H1 (cell line): ENCODE measurements around the gene PIAS1. TPM values are rescaled to one million over a fixed set of nuclear protein-coding genes. Genes with fewer than 3 reads are reported as not detected.

ENCODE experiments used
- BACH1 ChIP-seq: IDR thresholded peaks from 2 replicates; pipeline ENCODE4 v1.6.1; 2012; ENCODE audit warnings: low read length, improper control_type of control experiment
- BRCA1 ChIP-seq: IDR thresholded peaks from 2 replicates; pipeline ENCODE4 v1.6.1; 2012; ENCODE audit warnings: low read depth, low read length, improper control_type of control experiment
- TAF1 ChIP-seq: IDR thresholded peaks from 2 replicates; pipeline ENCODE4 v1.6.1; 2011; ENCODE audit warnings: mild to moderate bottlenecking, low read depth, low read length
- TBP ChIP-seq: IDR thresholded peaks from 2 replicates; pipeline ENCODE4 v1.6.1; 2011; ENCODE audit warnings: low read depth, low read length, improper control_type of control experiment
- polyA plus RNA-seq, 7 experiments: library from polyadenylated mRNA; depleted of rRNA in 3 of 7; stranded (reverse) in 5 of 7; unstranded in 2 of 7; fragments of >200 nt in 5 of 7; fragments of 200-250 nt in 2 of 7; gene quantifications; 1 replicate in 5 of 7; 2 replicates in 1 of 7; 4 replicates in 1 of 7; pipeline versions ENCODE4 v1.2.1 to v1.2.3, GENCODE V29; 2011 to 2013; ENCODE audit warnings: missing spikeins in 2 of 7, mixed read lengths in 2 of 7
- total RNA-seq: library from RNA; stranded (reverse); fragmentation: NEBNext Ultra II Directional; extraction: Animal tissue kit (Norgen Biotek cat#: 25700); gene quantifications from 2 replicates; pipeline ENCODE4 v1.2.1, GENCODE V29; 2021
- TF ChIP-seq, protein P1 (sequence below): IDR thresholded peaks from 2 replicates; pipeline ENCODE4 v1.6.1; 2012; ENCODE audit warnings: low read length, inconsistent platforms
- TF ChIP-seq, protein P2 (sequence below): IDR thresholded peaks from 2 replicates; pipeline ENCODE4 v1.6.1; 2012; ENCODE audit warnings: inconsistent platforms

Gene PIAS1
- total and polyA plus RNA-seq, 2 of the 8 experiments (the other 6 are each of a cell fraction or from before 2014, with no cell fraction given) = 30.8 to 34.5 TPM

DNA sequence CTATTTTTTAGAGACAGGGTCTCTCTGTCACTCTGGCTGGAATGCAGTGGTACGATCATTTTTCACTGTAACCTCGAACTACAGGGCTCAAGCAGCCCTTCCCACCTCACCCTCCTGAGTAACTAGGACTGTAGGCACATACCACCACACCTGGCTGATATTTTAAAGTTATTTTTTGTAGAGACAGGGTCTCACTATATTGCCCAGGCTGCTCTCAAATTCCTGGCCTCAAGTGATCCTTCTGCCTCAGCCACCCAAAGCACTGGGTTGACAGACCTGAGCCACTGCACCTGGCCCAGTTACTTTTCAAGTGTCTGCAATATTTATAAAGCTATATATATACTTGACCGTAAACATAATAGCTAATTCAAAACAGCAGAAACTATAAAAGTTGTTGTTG, 75.0 kb downstream of the PIAS1 start (continued):
- TF ChIP-seq, protein P1, sequence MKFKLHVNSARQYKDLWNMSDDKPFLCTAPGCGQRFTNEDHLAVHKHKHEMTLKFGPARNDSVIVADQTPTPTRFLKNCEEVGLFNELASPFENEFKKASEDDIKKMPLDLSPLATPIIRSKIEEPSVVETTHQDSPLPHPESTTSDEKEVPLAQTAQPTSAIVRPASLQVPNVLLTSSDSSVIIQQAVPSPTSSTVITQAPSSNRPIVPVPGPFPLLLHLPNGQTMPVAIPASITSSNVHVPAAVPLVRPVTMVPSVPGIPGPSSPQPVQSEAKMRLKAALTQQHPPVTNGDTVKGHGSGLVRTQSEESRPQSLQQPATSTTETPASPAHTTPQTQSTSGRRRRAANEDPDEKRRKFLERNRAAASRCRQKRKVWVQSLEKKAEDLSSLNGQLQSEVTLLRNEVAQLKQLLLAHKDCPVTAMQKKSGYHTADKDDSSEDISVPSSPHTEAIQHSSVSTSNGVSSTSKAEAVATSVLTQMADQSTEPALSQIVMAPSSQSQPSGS = no peak
- TF ChIP-seq BACH1 (no peak), BRCA1 (no peak), TBP (no peak), TAF1 (no peak)
- TF ChIP-seq, protein P2, sequence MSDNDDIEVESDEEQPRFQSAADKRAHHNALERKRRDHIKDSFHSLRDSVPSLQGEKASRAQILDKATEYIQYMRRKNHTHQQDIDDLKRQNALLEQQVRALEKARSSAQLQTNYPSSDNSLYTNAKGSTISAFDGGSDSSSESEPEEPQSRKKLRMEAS = no peak
- TF ChIP-seq, all 59 proteins: peak for 0
